PFSK-1 (cell line): ENCODE measurements around the gene USE1.

ENCODE experiments used
- FOXP2 ChIP-seq: optimal IDR thresholded peaks from 2 replicates; pipeline ENCODE3; 2011; ENCODE audit warnings: borderline replicate concordance, control low read depth, inconsistent platforms; ENCODE audit not compliant: insufficient read depth; ENCODE audit errors: extremely low read length, extremely low read depth
- POLR2AphosphoS5 ChIP-seq: IDR thresholded peaks from 2 replicates; pipeline ENCODE4 v1.6.1; 2012; ENCODE audit warnings: low read depth, mild to moderate bottlenecking, control low read depth, low read length, moderate library complexity
- SIN3A ChIP-seq: IDR thresholded peaks from 2 replicates; pipeline ENCODE4 v1.6.1; 2012; ENCODE audit warnings: mild to moderate bottlenecking, low read length, moderate library complexity, borderline replicate concordance; ENCODE audit not compliant: insufficient read depth
- TAF1 ChIP-seq: IDR thresholded peaks from 2 replicates; pipeline ENCODE4 v1.6.1; 2012; ENCODE audit warnings: low read length, control low read depth, borderline replicate concordance; ENCODE audit not compliant: insufficient read depth
- TF ChIP-seq, protein P1 (sequence below), 2 experiments: IDR thresholded peaks; 2 replicates each; pipeline versions ENCODE4 v1.6.1 to v1.8.0; 2011 to 2012; ENCODE audit warnings: low read depth in 2 of 2, low read length in 2 of 2, control low read depth in 1 of 2, inconsistent platforms in 1 of 2, mild to moderate bottlenecking in 1 of 2, moderate library complexity in 1 of 2; ENCODE audit not compliant: insufficient read depth in 1 of 2

The USE1 gene

DNA sequence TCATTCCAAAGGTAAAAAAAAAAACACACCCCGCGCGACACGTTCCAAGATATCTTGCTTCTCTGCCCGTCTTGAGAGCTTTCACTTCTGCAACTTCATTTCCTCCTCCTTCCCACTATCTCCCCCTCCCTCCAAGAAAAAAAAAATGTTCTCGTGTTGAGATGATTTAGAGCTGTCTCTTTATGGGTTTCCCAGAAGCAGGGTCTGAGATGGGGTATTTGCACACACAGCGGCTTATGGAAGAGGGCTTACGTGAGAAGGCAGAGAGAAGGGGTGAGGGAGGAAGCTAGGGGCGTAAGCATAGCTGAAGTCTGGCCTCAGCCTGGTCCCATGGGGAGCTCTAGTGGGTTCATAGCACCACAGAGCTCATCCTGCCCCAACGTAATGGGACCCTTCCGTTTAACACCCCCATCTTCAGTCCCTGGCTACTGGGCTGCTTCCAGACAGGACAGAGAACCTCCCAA, 31.3 kb upstream of the USE1 start:
- TF ChIP-seq, protein P1, sequence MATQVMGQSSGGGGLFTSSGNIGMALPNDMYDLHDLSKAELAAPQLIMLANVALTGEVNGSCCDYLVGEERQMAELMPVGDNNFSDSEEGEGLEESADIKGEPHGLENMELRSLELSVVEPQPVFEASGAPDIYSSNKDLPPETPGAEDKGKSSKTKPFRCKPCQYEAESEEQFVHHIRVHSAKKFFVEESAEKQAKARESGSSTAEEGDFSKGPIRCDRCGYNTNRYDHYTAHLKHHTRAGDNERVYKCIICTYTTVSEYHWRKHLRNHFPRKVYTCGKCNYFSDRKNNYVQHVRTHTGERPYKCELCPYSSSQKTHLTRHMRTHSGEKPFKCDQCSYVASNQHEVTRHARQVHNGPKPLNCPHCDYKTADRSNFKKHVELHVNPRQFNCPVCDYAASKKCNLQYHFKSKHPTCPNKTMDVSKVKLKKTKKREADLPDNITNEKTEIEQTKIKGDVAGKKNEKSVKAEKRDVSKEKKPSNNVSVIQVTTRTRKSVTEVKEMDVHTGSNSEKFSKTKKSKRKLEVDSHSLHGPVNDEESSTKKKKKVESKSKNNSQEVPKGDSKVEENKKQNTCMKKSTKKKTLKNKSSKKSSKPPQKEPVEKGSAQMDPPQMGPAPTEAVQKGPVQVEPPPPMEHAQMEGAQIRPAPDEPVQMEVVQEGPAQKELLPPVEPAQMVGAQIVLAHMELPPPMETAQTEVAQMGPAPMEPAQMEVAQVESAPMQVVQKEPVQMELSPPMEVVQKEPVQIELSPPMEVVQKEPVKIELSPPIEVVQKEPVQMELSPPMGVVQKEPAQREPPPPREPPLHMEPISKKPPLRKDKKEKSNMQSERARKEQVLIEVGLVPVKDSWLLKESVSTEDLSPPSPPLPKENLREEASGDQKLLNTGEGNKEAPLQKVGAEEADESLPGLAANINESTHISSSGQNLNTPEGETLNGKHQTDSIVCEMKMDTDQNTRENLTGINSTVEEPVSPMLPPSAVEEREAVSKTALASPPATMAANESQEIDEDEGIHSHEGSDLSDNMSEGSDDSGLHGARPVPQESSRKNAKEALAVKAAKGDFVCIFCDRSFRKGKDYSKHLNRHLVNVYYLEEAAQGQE (IDR thresholded peaks at IDR 0.05; ENCODE audit: insufficient read depth in 1 of 2, low read depth in 2 of 2, low read length in 2 of 2), result no peak
- TF ChIP-seq POLR2AphosphoS5, result no peak
- no peak for TF ChIP-seq TAF1
- TF ChIP-seq FOXP2, result no peak
- no peak for TF ChIP-seq SIN3A

DNA sequence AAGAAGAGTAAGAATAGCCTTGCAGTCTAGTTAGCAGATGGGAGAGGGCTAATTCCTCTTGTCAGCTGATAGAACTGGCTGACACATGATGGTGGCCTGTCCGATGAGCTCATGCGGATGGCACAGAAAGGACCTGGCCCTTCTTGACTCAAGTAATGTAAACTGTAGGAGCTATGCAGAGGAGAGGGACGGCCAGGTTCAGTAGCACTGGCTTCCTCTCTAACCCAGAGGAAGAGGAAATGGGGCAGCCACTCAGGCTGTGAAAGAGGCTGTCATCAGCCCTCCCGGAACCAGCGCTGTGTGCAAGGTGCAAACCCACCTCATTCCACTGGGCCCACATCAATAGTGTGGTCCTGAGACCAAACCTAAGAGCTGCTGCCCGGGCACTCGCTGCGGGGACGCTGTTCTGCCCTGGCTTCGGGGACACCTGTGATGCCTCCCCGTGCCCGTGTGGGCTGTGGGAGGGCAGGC, 30.8 kb upstream of the USE1 start:
- TF ChIP-seq SIN3A, result no peak
- TF ChIP-seq POLR2AphosphoS5, result no peak
- TF ChIP-seq, protein P1 (IDR thresholded peaks at IDR 0.05; ENCODE audit: insufficient read depth in 1 of 2, low read depth in 2 of 2, low read length in 2 of 2), result no peak
- TF ChIP-seq TAF1, result no peak
- TF ChIP-seq FOXP2, result no peak

DNA sequence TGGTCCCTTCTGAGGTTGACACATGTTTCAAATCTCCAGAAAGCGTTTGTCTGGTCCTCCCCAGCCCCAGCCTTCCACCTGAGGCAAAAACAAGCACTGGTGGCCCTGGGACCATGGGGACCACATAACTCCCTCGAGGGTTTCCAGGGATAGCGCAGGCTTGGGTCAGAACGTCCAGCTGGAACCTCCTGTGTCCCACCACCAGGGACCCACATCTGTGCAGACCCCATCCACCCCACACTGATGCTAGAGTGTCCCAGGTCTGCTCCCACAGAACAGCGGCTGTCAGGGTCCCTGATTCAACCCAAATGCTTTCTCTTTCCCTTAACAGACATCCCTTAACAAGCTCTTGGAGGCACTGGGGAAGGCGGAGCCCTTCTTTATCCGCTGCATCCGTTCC, 29.6 kb upstream of the USE1 start:
- TF ChIP-seq TAF1 (no peak), SIN3A (no peak), POLR2AphosphoS5 (no peak), FOXP2 (no peak)
- TF ChIP-seq, protein P1 (IDR thresholded peaks at IDR 0.05; ENCODE audit: insufficient read depth in 1 of 2, low read depth in 2 of 2, low read length in 2 of 2), result no peak

DNA sequence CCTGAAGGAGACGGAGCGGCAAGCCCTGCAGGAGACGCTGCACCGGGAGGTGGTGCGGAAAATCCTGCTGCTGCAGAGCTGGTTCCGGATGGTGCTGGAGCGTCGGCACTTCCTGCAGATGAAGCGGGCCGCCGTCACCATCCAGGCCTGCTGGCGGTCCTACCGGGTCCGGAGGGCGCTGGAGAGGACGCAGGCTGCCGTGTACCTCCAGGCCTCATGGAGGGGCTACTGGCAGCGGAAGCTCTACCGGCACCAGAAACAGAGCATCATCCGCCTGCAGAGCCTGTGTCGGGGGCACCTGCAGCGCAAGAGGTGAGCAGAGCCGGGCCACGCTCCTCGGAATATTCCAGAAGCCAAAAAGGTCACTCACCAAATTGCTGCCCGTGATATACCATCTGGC, 22.4 kb upstream of the USE1 start:
- TF ChIP-seq SIN3A, result no peak
- no peak for TF ChIP-seq FOXP2
- TF ChIP-seq TAF1, result no peak
- TF ChIP-seq, protein P1 (IDR thresholded peaks at IDR 0.05; ENCODE audit: insufficient read depth in 1 of 2, low read depth in 2 of 2, low read length in 2 of 2), result no peak
- no peak for TF ChIP-seq POLR2AphosphoS5

DNA sequence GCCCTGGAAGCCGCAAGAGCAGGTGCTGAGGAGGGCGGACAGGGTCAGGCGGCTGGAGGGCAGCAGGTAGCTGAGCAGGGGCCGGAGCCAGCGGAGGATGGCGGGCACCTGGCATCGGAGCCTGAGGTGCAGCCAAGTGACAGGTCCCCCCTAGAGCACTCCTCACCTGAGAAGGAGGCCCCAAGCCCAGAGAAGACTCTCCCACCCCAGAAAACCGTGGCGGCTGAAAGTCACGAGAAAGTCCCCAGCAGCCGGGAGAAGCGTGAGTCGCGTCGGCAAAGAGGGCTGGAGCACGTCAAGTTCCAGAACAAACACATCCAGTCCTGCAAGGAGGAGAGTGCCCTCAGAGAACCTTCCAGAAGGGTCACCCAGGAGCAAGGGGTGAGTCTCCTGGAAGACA, 20.5 kb upstream of the USE1 start:
- TF ChIP-seq SIN3A, result no peak
- no peak for TF ChIP-seq FOXP2
- TF ChIP-seq, protein P1 (IDR thresholded peaks at IDR 0.05; ENCODE audit: insufficient read depth in 1 of 2, low read depth in 2 of 2, low read length in 2 of 2), result no peak
